GM21528 (cell line): ENCODE measurements around the gene STAP1.

Source experiments
- ATAC-seq: cut with Tn5 transposase; IDR thresholded peaks from one replicate; pipeline ENCODE4 v1.9.1; 2021; ENCODE audit warnings: mild to moderate bottlenecking, moderate library complexity; ENCODE audit not compliant: unreplicated experiment, low FRiP score

The STAP1 gene

DNA sequence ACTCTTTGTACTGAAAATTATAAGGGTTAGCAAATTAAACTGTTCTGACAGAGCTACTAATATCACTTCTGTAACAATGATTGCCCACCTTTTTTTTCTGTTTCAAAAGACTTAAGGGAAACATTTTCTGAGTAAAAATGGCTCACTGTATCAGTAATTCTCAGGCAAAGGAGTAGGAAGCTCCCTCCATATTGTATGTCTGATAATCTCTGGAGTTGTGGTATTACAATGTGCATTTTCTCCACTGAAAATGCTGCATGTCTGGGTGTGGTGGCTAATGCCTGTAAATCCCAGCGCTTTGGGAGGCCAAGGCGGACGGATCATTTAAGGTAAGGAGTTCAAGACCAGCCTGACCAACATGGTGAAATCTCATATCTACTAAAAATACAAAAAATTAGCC is 4.4 kb upstream of the STAP1 start:
- no peak for ATAC-seq

DNA sequence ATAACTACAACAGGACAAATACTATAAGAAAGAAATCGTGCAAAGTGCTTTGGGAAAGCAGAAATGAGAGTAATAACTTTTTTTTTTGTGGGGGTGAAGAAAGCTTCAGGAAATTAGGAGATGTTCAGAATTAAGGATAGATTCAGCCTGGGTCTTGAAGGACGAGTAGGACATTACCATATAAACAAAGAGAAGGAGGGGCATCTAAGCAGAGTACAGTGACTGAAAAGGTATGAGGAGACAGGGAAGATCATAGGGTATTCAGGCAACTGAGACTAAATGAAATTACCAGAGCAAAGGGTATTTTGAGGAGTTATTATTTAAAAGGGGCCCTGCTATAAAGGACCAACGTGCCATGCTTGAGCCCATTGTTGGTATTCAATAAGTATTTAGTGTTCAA is 3.1 kb upstream of the STAP1 start:
- no peak for ATAC-seq

DNA sequence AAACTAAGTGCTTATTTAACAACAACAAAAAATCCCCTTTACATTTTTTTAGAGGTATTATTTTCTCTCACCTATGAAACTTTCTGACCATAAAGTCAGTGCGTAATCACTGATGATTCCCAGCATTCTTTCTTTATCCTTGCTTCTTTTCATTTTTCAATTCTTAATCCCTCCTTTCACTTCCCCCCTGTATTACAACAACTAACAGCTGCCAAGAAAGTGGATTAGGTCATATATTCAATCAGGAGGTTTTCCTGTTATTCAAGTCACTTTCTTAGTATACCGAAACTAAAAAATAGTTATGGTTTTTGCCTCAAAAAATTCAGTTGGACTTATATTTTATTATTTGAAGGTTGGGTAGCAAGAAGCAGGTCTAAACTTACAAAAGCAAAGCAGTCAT is 2.1 kb upstream of the STAP1 start:
- no peak for ATAC-seq

- no peak for ATAC-seq
Measured at GRCh38 chr4:67565284-67565683, 6.8 kb downstream of the STAP1 start.

GRCh38 chr4:67566335-67566734 is 7.8 kb downstream of the STAP1 start:
- no peak for ATAC-seq

DNA sequence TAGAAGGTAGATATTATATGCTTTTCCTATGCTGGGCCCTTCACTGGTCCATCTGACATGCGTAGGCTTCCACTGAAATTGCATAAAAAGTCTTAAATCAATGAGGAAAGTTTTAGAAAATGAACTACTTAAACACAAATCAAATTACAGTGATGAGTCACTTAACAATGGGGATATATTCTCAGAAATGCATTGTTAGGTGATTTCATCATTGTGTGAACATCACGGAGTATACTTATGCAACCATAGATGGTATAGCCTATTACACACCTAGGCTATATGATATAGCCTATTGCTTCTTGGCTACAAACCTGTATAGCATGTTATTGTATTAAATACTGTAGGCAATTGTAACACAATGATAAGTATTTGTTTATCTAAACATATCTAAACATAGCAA is 10.3 kb downstream of the STAP1 start:
- no peak for ATAC-seq

- no peak for ATAC-seq
Measured at GRCh38 chr4:67570537-67570936, 12.0 kb downstream of the STAP1 start.

DNA sequence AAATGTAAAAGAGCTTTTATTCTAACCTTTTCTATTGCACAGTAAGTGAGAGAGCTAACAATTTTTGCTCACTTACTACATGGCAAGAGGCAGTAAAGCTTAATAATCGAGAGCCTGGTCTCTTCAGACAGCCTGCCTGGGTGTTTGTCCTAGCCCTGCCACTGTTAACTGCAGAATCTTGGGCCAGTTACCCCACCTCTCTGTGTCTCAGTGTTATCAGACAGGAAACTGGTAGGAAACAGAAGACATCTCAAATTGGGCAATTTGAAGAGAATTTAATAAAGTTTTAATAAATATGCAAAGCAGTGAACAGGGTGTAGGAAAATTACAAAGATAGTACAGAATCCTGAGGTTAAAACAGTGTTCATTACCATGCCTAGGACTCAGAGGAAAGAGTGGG is 13.4 kb downstream of the STAP1 start:
- no peak for ATAC-seq

DNA sequence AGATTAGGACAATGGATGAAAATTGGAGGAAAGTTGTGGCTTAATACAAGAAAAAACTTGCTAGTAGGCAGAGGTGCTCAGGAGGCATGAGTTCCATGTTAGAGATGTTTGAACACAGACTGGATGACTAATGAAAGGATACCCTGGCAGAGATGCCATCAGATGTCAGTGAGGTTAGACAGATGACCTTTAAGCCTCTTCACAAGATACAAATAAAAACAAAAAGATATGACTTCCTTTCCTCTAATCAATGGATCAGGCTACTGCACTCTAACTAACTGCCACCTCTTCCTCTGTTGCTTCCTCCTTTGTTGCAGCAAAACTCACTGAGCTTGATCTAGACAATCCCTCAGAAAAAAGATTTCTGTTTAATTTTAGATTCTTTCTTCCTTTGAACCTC is 14.7 kb downstream of the STAP1 start:
- no peak for ATAC-seq

DNA sequence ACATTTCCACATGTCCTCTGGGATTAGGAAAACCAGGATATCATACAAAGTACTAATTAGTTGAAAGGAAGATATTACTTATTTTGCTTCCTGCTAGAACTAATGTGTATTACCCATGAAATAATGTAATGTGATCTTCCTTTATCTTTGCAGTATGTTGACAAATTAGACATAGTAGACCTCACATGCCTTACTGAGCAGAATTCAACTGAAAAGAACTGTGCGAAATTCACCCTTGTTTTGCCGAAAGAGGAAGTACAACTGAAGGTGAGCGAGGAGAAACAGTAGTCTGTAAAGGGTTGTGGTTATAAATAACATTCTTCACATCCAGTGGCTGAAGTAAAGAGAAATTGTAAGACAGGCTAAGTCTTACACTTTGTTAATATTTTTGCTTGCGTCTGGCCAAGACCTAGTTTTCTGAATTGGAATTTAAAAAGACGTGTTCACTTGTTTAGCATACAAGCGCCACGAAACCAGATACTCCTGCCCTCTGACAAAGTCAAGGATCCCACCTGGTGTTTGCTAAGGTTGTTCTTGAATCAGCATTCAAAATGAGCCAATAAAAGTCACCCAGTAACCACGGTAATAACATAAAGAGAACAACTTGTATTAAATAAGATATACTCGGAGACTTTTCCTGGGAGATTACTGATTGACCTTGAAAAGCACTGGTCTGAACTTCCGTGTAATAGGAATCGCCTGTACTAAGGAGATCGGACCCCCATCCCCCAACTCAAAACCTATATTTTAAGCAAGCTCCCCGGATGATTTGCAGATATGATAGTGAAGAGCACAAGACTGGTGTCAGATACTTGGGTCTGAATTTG is 16.9 kb downstream of the STAP1 start:
- ATAC-seq: peak; percentile 91

DNA sequence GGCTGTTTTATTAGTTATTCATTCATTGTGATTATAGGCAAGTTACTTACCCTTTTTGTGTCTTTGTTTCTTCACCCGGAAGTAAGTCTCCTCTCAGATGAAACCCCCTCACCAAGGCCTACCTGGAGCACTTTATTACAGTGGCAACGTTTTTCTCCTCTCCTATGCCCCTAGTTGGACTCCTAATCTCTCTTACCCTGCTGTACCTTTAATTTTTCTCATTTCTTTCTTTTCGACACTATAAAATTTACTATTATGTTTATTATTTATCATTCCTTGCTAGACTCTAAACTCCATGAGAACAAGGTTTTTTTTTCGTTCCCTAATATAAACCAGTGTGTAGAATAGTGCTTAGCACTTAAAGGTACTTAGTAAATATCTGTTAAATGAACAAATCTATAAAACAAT is 17.5 kb downstream of the STAP1 start:
- ATAC-seq: peak; percentile 7

- peak; percentile 44 for ATAC-seq
Measured at GRCh38 chr4:67576538-67576937, 18.0 kb downstream of the STAP1 start.

- no peak for ATAC-seq
Measured at GRCh38 chr4:67580577-67580976, 22.1 kb downstream of the STAP1 start.

GRCh38 chr4:67581208-67581857 is 22.8 kb downstream of the STAP1 start:
- no peak for ATAC-seq

- ATAC-seq: no peak
Measured at GRCh38 chr4:67581913-67582312, 23.4 kb downstream of the STAP1 start.

DNA sequence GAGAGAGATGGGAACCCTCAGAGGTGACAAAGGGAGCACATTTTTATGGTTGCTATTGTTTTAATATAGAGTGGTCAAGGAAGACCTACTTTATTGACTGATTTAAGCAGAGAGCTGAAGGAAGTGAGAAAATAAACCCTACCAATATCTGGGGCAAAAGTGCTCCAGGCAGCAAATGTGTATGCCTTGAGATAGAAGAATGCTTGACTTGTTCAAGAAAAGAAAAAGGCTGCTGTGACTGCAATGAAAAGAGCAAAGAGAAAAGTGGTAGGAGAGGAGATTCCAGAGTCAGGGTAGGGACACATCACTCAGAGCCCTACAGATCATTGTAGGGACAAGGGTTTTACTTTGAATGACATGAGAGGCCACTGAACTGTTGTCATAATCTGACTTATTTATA is 26.0 kb downstream of the STAP1 start:
- ATAC-seq: no peak

- no peak for ATAC-seq
Measured at GRCh38 chr4:67587156-67587555, 28.6 kb downstream of the STAP1 start.

GRCh38 chr4:67593741-67594175 is 35.2 kb downstream of the STAP1 start:
- no peak for ATAC-seq

- no peak for ATAC-seq
Measured at GRCh38 chr4:67603310-67604028, 44.9 kb downstream of the STAP1 start.

DNA sequence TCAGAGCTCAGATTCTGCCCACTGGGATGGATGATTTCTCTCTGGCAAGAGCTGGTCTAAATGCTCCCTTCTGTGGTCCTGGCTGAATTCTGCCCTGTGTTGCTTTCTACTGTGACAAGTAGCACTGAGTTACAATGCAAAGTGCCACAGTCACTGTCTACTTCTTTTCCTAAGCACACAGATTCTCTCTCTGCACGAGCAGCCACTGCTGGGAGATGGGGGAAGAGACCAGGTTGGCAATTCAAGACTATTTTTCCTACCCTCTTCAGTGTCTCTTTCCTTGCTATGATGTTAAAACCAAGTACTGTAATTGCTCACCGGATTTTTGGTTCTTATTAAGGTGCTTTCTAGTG is 45.5 kb downstream of the STAP1 start:
- no peak for ATAC-seq

DNA sequence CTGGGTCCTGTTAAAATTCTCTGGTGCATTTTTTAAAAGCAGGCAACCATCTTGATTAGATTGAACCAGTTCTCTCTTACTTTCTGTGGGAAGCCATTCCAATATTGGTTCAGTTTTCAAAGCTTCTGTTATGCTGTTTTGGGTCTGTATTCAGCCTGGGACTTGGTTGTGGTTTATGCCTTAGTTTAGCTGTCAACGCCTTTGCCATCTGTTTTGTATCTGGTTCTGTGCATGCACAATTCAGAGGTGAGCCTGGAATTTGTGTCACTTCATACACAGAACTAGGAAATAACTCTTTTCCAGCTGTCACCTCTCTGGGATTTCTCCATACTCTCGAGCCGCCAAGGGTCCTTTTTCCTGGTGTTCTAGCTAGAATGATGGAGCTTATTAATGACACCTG is 46.2 kb downstream of the STAP1 start:
- ATAC-seq: no peak

- no peak for ATAC-seq
Measured at GRCh38 chr4:67608027-67608426, 49.5 kb downstream of the STAP1 start.
